Effector memory CD4-positive, alpha-beta T cell (primary cell): Measurements from ENCODE around the gene TRABD2B.

Source experiments
- DNase-seq, 3 donors: peaks; one replicate each; pipeline ENCODE4 v3.0.0-alpha.2; 2020
- H3K27ac ChIP-seq: 2 replicates; pipeline ENCODE4 v1.7.0; 2013; ENCODE audit warnings: mild to moderate bottlenecking, low read length, moderate library complexity; ENCODE audit not compliant: insufficient read depth, poor library complexity, severe bottlenecking
- H3K27me3 ChIP-seq: replicated peaks from 2 replicates; pipeline ENCODE4 v1.7.0; 2013; ENCODE audit warnings: mild to moderate bottlenecking, low read length; ENCODE audit not compliant: insufficient read depth, control insufficient read depth, poor library complexity, severe bottlenecking
- H3K36me3 ChIP-seq: 2 replicates; pipeline ENCODE4 v1.7.0; 2013; ENCODE audit warnings: mild to moderate bottlenecking, low read length, moderate library complexity; ENCODE audit not compliant: control insufficient read depth, insufficient read depth
- H3K4me1 ChIP-seq: 2 replicates; pipeline ENCODE4 v1.7.0; 2013; ENCODE audit warnings: low read length, mild to moderate bottlenecking; ENCODE audit not compliant: control insufficient read depth, insufficient read depth, poor library complexity, severe bottlenecking
- H3K4me3 ChIP-seq: 2 replicates; pipeline ENCODE4 v1.7.0; 2013; ENCODE audit warnings: low read length, low read depth, mild to moderate bottlenecking; ENCODE audit not compliant: insufficient read depth, poor library complexity, severe bottlenecking
- H3K9me3 ChIP-seq: 2 replicates; pipeline ENCODE4 v1.7.0; 2013; ENCODE audit warnings: mild to moderate bottlenecking, low read length, moderate library complexity; ENCODE audit not compliant: control insufficient read depth

TRABD2B gene

DNA sequence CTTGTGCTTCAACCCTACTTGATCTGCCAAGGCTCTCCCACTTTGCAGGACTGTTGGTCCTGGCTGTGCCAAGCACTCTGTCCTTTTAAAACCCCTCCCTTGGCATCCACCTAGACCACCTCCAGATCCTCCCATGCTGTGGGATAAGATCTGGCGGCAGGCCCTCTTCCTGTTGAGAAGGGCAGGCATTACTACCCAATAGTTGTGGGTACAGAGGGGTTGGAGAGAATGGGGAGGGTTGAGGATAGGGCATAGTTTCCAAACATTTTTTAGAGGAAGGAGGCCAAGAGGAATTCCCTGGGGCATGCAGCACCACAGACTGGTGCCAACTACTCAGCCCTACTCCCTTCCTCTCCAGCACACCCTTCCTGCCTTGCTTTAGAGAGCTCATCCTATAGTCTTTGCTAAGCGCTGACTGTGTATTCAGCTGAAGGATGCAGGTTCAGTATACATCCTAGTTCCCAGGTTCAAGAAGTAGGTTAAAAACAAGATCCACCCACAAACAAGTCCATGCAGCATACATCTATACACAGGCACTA lies 70.7 kb downstream of the TRABD2B start:
- H3K4me1 ChIP-seq, result no peaks in the 10 kb centered on the region
- no peak overlapping the region for H3K4me3 ChIP-seq
- no peaks in the 10 kb centered on the region for H3K27me3 ChIP-seq
- no peak overlapping the region for H3K27ac ChIP-seq
- DNase-seq, result no peak
- H3K9me3 ChIP-seq, result no peaks in the 10 kb centered on the region
- no peaks in the 10 kb centered on the region for H3K36me3 ChIP-seq

DNA sequence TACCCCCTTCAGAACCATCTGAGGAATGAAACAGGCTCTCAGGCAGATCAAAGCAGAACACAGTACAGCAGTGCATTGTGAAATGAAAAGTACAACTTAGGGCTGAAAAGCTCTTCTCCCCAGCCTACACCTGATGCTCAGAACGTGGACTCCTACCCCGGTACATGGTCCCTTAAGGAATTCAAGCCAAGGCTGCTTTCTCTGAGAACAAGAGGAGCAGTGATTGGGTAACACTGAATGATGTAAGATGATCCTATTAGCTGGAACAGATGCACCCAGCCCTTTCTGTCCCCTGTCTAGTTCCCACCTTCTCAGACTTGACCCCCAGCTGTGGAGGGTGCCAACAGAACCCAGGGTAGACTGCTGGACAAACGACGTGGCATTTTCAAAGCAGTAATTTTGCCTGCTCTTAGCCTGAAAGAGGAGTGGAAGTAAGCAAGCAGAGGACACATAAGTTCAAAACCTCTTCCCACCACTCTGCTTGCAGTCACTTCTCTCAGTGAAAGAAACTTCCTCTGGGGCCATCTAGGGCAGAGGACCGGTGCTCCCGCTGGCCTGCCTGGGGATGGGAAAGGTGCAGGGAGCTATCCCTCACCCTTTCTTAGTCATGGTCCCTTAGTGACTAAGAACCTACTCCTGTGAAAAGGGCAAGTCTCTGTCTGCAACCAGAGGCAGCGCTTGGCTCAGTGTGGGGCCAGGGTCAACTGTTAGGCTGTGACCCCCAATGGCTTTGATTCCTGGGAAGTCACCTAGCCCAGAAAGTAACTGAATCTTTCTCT lies 72.7 kb downstream of the TRABD2B start:
- no peak for DNase-seq
- H3K9me3 ChIP-seq, result no peaks in the 10 kb centered on the region
- no peaks in the 10 kb centered on the region for H3K27me3 ChIP-seq
- no peaks in the 10 kb centered on the region for H3K36me3 ChIP-seq
- no peak overlapping the region for H3K4me3 ChIP-seq
- H3K4me1 ChIP-seq, result no peaks in the 10 kb centered on the region
- no peak overlapping the region for H3K27ac ChIP-seq

DNA sequence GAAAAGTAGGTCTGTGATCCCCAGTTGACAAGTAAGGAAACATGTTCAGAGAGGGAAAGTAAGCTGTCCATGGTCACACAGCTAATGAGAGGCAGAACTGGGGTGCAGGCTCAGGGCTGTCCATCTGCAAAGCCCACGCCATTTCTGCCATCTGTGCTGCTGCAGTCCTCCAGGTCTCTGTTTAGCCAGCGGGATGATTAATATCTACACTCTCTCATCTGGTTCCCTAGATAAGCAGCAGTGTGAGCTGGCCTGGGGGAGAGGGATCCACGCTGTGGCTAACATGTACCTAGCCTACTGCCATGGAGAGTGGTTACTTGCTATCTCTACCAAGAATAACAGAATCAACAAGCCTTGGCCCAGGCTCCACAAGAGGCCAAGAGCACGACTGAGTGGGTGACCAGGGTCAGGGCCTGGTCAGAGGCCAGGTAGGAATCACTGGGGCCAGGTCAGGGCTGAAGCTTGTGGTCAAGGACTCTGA lies 75.2 kb downstream of the TRABD2B start:
- Histone ChIP-seq H3K36me3 (no peaks in the 10 kb centered on the region), H3K9me3 (no peaks in the 10 kb centered on the region), H3K4me1 (no peaks in the 10 kb centered on the region), H3K27ac (no peak overlapping the region), H3K27me3 (no peaks in the 10 kb centered on the region), H3K4me3 (no peak overlapping the region)
- no peak for DNase-seq

DNA sequence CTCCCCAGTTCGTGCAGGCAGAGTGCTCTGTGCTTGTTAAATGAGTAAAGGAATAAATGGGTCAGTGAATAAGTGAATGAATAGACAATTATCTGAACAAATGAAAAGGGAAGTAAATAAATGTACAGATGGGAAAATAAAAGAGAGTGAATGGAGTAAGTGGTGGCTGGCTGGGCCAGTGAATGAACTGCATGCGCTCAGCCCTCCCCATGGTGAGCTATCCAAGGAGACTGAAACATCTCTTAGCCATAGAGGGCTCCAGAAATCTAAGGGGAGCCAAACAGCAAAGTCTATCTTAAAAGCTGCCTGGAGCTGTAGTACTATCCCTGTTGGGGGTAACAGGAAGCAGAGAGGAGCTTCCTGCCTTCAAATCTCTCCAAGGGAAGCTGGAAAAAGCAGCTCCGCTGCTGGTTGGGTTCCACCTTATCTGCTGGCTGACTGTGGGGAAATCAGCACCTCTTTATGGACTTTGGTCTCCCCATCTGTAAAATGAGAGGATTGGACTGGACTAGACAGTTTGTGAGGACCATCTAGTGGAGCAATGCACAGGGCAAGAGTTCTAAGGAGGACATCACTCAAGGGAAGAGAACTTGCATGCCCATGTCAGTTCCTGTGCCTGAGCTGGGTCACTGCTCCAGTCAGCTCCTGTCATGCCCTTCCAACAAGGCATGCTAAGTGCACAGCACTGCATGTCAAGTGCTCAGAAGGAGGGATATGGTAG lies 77.9 kb downstream of the TRABD2B start:
- H3K4me1 ChIP-seq, result no peaks in the 10 kb centered on the region
- H3K36me3 ChIP-seq, result no peaks in the 10 kb centered on the region
- no peak for DNase-seq
- no peaks in the 10 kb centered on the region for H3K9me3 ChIP-seq
- no peak overlapping the region for H3K4me3 ChIP-seq
- no peaks in the 10 kb centered on the region for H3K27me3 ChIP-seq
- no peak overlapping the region for H3K27ac ChIP-seq

DNA sequence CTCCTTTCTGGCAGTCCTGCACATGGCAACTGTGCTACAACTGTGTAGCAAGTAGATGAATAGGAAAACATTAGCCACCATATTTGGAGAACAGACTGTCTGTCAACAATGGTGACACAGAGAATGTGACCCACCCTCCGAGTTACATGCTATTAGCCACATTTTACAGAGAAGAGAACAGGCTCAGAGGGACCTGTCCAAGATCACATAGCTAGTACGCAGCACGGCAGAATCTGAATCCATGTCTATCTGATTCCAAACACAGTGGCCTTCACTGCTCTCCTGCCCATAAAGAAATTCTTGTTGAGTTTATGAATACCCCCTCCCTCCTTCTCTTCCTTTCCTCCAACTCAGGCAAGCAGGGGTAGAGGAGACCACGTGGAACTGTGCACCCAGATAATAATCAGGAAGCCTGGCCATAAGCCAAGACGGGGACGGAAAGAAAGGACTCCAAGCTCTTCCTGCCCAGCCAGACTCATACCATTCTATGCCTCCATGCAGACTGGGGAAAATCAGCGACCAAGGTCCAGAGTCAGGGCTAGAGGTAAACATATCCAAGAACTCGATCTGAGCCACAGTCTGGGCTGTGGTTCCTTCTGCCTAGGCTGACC lies 78.8 kb downstream of the TRABD2B start:
- Histone ChIP-seq H3K36me3 (no peaks in the 10 kb centered on the region), H3K9me3 (no peaks in the 10 kb centered on the region), H3K27ac (no peak overlapping the region), H3K4me1 (no peaks in the 10 kb centered on the region), H3K4me3 (no peak overlapping the region), H3K27me3 (no peaks in the 10 kb centered on the region)
- DNase-seq, result no peak

DNA sequence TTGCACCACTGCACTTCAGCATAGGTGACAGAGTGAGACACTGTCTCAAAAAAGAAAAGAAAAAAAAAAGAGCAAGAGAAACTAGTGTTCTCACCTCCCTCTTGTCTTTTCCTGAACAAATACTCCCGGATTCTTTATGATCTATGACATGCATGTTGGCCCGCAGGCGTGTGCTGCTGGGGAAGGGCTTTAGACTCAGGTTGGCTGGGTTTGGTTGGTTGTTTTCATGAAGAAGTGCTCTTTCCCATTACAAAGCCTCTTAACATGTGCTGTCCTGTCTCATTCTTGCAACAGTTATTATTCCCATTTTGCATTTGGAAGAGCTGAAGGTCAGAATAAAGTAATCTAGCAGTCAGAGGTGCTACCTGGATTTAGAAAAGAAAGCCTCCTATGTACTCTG lies 79.5 kb downstream of the TRABD2B start:
- Histone ChIP-seq H3K9me3 (no peaks in the 10 kb centered on the region), H3K4me3 (no peak overlapping the region), H3K36me3 (no peaks in the 10 kb centered on the region), H3K27ac (no peak overlapping the region), H3K27me3 (no peaks in the 10 kb centered on the region), H3K4me1 (no peaks in the 10 kb centered on the region)
- DNase-seq, result no peak

DNA sequence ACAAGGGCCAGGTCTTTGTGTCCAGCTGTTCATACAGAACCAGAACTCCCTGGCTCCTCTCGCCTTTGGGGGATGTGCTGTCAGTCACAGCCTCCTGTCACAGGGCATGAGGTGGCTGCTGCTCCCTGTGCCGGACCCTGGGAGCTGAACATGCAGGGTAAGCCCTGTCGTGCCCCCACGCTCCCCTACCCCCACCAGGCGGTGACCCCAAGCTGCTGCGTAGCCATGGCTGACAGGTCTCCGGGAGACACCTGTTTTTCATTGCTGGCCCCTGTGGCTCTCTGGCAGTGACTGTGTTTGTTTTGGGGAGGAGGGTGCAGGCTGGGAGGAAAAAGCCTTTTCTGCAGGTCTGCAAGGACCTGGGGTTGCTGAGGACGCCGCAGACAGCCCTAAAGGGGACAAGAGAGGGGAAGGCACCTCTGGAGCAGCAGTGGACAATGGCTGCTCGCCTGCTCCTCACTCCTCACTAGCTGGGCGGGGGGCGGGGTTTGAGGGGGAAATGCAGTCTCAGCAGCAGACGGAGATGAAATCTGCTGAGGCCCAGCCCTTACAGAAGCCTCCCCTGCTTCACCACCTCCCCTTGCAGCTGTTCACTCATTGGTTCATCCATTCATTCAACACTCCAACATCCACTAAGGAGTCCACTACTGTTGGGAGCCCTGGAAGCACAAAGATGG lies 81.4 kb downstream of the TRABD2B start:
- Histone ChIP-seq H3K27me3 (no peaks in the 10 kb centered on the region), H3K9me3 (no peaks in the 10 kb centered on the region), H3K36me3 (no peaks in the 10 kb centered on the region), H3K4me1 (no peaks in the 10 kb centered on the region), H3K4me3 (no peak overlapping the region), H3K27ac (no peak overlapping the region)
- DNase-seq, result no peak

DNA sequence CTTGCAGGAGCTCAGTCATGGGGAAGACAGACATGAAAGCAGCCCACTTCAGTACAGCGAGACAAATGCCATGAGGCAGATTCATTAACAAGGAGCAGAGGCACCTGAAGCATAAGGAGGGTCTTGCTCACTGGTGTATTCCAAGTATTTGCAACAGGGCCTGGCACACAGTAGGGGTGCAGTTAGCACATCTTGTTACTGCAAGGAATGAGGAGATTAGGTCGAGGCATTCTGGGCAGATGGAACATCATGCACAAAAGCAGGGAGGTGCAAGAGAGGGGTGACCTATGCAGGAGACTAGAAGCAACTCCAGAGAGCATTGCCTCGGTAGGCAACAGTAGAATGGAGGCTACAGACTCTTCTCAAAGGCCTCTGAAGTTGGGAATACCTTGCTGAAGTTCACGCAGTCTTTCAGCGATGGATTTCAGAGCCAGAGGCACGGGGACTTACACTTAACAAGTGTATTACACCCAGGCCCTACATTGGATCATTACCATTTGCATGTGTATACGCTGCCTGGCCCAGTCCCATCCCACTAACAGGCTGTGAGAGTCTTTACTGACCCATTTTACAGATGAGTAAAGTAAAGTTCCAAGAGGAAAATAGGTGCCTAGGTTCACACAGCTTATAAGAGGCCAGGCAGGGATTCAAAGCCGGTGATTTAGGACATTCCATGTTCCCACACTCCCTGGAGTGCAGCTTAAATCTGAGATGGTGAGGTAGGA lies 82.1 kb downstream of the TRABD2B start:
- no peak for DNase-seq
- Histone ChIP-seq H3K4me3 (no peak overlapping the region), H3K9me3 (no peaks in the 10 kb centered on the region), H3K4me1 (no peaks in the 10 kb centered on the region), H3K36me3 (no peaks in the 10 kb centered on the region), H3K27me3 (no peaks in the 10 kb centered on the region), H3K27ac (no peak overlapping the region)

DNA sequence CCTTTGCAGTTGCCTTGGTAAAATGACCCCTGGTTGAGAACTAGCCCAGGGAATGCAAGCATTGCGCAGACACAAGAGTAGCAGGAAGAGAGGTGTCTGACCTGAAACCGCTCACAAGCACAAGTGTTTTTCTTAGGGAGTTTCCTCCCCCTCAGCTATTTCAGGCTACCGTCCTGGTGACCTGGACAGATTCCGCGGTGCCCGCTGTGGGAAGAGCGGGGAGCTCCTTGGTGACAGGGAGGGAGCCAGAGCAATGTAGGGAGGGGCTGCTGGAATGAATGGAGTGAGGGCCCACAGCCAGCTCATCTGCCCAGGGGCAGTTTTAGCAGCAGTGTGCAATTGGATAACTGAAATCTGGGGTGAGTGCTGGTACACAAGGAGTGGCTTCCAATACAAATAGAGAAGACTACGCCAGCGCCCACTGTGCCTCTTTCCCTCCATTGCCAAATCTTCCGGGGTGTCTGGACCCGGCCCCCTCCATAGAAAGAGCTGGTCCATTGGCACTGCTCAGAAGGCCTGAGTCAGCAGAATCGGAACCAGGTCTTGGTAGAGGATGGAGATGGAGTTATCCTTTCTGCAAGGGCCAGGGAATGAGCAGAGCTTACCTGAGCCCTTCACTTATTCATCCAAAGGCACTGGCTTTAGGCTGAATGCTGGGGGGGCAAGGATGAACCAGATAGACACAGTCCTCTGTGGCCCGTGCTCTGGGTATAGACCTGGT lies 82.8 kb downstream of the TRABD2B start:
- no peak overlapping the region for H3K27ac ChIP-seq
- H3K27me3 ChIP-seq, result no peaks in the 10 kb centered on the region
- no peak for DNase-seq
- H3K4me3 ChIP-seq, result no peak overlapping the region
- H3K36me3 ChIP-seq, result no peaks in the 10 kb centered on the region
- no peaks in the 10 kb centered on the region for H3K4me1 ChIP-seq
- H3K9me3 ChIP-seq, result no peaks in the 10 kb centered on the region
